Cardiac fibroblast (primary cell): ENCODE results near the gene SYNGR3.
A peak's percentile ranks its signal among the peaks of the same experiment; 100 is the strongest.

Experiments used
- DNase-seq, 2 donors: peaks; one replicate each; pipeline versions ENCODE4 v3.0.0 to v3.0.0-alpha.2; 2010; ENCODE audit warnings: low read depth in 2 of 2
- H3K4me3 ChIP-seq, 2 donors: replicated peaks in 1 of 2; 1 replicate in 1 of 2; 2 replicates in 1 of 2; pipeline ENCODE4 v1.5.1; 2011; ENCODE audit warnings: low read depth in 2 of 2, low read length in 2 of 2, mild to moderate bottlenecking in 2 of 2, moderate library complexity in 1 of 2
- TF ChIP-seq, protein P1 (sequence below): IDR thresholded peaks from one replicate; pipeline ENCODE4 v1.5.1; 2011; ENCODE audit warnings: low read depth, mild to moderate bottlenecking, low read length, inconsistent platforms

SYNGR3 gene

GRCh38 chr16:2038382-2039231 is 48.8 kb downstream of the SYNGR3 start:
- TF ChIP-seq, protein P1, sequence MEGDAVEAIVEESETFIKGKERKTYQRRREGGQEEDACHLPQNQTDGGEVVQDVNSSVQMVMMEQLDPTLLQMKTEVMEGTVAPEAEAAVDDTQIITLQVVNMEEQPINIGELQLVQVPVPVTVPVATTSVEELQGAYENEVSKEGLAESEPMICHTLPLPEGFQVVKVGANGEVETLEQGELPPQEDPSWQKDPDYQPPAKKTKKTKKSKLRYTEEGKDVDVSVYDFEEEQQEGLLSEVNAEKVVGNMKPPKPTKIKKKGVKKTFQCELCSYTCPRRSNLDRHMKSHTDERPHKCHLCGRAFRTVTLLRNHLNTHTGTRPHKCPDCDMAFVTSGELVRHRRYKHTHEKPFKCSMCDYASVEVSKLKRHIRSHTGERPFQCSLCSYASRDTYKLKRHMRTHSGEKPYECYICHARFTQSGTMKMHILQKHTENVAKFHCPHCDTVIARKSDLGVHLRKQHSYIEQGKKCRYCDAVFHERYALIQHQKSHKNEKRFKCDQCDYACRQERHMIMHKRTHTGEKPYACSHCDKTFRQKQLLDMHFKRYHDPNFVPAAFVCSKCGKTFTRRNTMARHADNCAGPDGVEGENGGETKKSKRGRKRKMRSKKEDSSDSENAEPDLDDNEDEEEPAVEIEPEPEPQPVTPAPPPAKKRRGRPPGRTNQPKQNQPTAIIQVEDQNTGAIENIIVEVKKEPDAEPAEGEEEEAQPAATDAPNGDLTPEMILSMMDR = no peak
- DNase-seq = no peak
- H3K4me3 ChIP-seq = no peak overlapping the region

DNA sequence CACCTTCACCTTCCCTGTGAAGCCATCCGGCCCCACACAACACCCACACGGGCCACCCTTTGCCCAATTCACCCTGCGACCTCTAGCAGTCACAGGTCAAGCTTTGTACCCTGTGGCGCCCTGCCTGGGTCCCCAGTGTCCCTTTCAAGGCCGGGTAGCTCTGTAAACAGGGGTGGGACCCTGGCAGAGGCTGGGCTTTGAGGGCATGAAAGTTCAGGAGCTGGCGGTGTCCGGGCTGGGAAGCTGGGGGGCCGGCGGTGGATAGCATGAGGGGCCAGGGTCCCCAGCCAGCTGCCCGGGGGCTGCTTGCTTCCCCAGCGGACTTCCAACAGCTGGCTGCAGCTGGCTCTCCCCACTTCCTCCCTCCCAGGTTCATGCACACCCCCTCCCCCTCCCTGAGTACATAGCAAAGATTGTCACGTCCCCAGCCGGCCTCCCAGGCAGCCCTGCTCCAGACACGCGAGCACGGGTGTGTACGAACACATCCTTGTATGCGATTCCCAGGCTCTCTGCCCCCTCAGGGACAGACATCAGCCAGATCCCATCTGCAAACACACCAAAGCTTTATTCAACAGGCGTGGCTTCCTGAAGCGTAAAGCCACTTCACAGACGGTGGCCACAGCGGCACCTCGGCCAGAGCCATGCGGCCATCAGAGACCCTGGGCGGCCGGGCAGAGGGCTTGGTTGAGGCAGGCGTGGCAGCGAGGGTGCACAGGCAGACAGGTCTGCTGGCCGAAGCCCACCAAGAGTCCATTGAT is 49.7 kb downstream of the SYNGR3 start:
- TF ChIP-seq, protein P1 = no peak
- peak; percentile 85 to 89 for DNase-seq
- H3K4me3 ChIP-seq = no peak overlapping the region

DNA sequence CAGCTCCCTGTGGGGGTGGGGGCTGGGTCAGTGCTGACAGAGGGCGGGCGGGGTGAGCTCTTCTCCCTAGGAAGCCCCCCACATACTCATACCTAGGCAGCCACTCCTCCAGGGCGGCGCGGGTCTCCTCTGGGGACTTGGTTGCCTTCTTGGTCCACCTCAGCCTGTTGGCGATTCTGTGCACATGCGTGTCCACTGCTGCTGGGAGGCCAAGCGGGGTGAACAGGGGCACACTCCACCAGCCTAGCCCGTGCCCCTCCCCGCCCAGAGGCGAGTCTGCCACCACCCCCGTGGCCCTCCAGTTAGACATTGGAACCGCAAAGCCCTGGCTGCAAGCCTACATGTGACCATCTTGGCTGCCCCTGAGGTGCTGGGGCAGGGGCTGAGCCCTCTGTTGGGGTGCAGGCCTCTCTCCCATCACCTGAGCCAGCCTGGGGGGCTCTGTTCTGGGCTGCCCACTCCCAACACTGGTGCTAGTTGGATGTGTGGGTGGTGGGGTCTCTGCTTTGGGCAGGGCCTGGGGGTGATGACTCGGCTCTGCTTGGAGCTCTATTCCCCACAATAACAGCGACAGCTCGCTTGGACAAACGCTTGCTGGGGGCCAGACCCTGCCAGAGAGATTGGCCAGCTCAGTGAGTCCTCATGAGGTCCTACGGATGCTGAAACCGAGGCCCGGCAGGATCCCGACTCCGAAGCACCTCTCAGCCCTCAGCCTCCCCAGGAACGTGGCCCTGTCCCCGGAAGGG is 50.4 kb downstream of the SYNGR3 start:
- no peak for DNase-seq
- TF ChIP-seq, protein P1 = no peak
- H3K4me3 ChIP-seq = no peak overlapping the region

DNA sequence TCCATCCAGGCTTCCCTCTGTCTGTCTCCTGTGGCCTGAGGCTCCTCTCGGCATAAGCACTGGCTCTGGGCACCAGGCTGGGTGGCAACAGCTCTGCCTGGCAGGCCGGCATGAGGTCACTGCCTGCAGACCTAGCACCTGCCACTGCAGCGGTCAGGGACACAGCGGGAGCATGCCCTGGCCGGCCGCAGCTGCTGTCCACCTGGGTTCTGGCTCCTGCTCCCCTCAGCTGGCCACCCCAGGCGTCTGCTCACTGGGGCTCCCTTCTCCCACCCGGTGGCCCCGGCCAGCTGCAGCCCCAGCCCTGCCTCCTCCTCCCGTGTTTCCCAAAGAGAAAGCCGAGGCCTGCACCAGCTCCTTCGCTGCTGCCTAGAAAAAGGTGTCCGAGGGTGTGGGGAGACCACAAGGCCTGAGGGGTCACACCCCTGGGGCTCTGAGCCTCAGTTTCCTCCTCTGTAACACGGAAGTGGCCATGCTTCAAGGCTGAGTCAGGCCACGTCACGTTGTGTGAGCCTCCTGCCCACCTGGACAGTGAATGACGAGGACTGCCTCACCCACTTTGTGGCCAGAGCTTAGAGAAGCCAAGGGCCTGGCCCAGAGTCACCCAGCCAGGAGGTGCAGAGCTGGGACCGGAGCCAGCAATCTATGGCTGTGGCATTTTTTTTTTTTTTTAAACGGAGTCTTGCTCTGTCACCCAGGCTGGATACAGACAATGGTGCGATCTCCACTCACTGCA is 51.2 kb downstream of the SYNGR3 start:
- TF ChIP-seq, protein P1 = no peak
- DNase-seq = peak in 1 of 2 donors; percentile 62
- no peak overlapping the region for H3K4me3 ChIP-seq

GRCh38 chr16:2042171-2042985 is 52.6 kb downstream of the SYNGR3 start:
- TF ChIP-seq, protein P1 = no peak
- H3K4me3 ChIP-seq = no peak overlapping the region
- no peak for DNase-seq
